Activated CD4-positive, alpha-beta T cell treated with anti-CD3 and anti-CD28 coated beads, Interleukin-2, amount 10 ng/mL, durations not matched to agents 7 days and 5 days (primary cell): ENCODE data around the gene HOOK2. TPM values are rescaled to one million over a fixed set of nuclear protein-coding genes. Genes with fewer than 3 reads are reported as not detected.

Experiments
- CTCF ChIA-PET: fragments of 350-600 bp; sonication (Branson Sonifier 250); formaldehyde crosslinking; loops from one replicate; lab custom pipeline; 2021; ENCODE audit warnings: antibody characterized with exemption; lab: Charles Lee
- POLR2A ChIA-PET: fragments of 350-600 bp; sonication (Branson Sonifier 250); formaldehyde crosslinking; loops from one replicate; lab custom pipeline; 2021; ENCODE audit warnings: antibody characterized with exemption; lab: Charles Lee
- DNase-seq: peaks from one replicate; pipeline ENCODE4 v3.0.0-alpha.2; 2020
- H3K27ac Mint-ChIP-seq: one replicate; pipeline ENCODE4 v1.8.0; 2021; ENCODE audit warnings: mild to moderate bottlenecking, moderate library complexity, mixed read lengths
- H3K27me3 Mint-ChIP-seq: one replicate; pipeline ENCODE4 v1.8.0; 2021; ENCODE audit warnings: mixed read lengths
- H3K36me3 Mint-ChIP-seq: one replicate; pipeline ENCODE4 v1.8.0; 2021; ENCODE audit warnings: low read depth, mixed read lengths
- H3K4me1 Mint-ChIP-seq: one replicate; pipeline ENCODE4 v1.8.0; 2021; ENCODE audit warnings: mixed read lengths
- H3K4me3 Mint-ChIP-seq: one replicate; pipeline ENCODE4 v1.8.0; 2021; ENCODE audit warnings: mild to moderate bottlenecking, moderate library complexity, mixed read lengths
- H3K9me3 Mint-ChIP-seq: one replicate; pipeline ENCODE4 v1.8.0; 2021; ENCODE audit warnings: mixed read lengths
- total RNA-seq, 2 experiments: library from RNA; stranded (reverse); gene quantifications; one replicate each; pipeline ENCODE4 v1.2.3, GENCODE V29; 2021

The HOOK2 gene
- total RNA-seq, 2 experiments from 2014 or later: 13.9 to 14.0 TPM

DNA sequence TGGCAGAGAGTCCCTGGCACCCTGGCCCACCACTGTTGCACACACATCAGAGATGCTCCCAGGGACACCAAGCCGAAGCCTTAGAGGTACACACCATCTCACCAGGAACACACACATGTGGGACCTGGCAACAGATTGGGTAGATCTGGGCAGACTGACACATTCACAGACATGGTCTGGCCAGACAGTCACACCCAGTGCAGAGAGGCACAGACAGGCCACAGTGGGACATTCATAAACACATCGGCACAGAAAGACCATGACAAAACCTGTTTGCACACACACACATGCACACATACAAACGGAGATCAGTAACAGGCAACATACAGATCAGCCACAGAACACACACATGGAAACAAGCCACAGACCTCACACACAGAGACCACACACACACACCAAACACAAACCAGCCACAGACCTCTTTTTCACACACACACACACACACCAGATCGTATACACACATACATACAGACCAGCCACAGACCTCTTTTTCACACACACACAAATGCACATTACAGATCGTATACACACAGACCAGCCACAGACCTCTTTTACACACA, 9.6 kb upstream of the HOOK2 start:
- POLR2A ChIA-PET: no interaction called here
- DNase-seq: peak; percentile 54
- Mint-ChIP-seq H3K27ac (no peak overlapping the region), H3K9me3 (no peaks in the 10 kb centered on the region), H3K36me3 (no peaks in the 10 kb centered on the region), H3K27me3 (no peaks in the 10 kb centered on the region), H3K4me1 (peaks cover 39% of the 10 kb centered on the region), H3K4me3 (no peak overlapping the region)
- CTCF ChIA-PET: interaction anchor here (0.8 kb wide), 1 partner anchor 63 kb away, joined by 3 read pairs; no protein-coding TSS in a partner anchor

DNA sequence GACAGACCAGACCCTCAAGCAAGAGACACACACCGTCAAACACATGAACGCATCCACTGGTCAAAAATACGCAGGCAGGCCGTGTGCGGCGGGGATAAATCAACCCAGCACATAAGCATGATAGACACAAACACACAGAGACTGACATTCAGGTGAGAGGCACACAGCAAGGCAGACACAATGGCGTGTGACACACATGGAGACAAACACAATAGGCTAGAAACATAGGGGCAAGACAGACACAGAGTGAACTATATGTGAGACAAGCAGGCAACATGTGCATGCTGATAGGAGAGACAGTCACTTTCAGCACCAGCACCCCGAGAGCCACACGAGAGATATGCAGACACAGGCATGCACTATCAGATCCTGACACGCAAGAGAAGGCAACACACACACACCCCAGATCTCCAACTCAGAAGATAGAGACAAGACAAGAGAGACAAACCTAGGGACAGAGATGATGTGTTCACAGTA, 9.1 kb upstream of the HOOK2 start:
- CTCF ChIA-PET: no interaction called here
- H3K9me3 Mint-ChIP-seq: no peaks in the 10 kb centered on the region
- H3K27me3 Mint-ChIP-seq: no peaks in the 10 kb centered on the region
- H3K4me1 Mint-ChIP-seq: peaks cover 44% of the 10 kb centered on the region
- DNase-seq: peak; percentile 41
- H3K27ac Mint-ChIP-seq: no peak overlapping the region
- no peaks in the 10 kb centered on the region for H3K36me3 Mint-ChIP-seq
- no peak overlapping the region for H3K4me3 Mint-ChIP-seq
- POLR2A ChIA-PET: no interaction called here

DNA sequence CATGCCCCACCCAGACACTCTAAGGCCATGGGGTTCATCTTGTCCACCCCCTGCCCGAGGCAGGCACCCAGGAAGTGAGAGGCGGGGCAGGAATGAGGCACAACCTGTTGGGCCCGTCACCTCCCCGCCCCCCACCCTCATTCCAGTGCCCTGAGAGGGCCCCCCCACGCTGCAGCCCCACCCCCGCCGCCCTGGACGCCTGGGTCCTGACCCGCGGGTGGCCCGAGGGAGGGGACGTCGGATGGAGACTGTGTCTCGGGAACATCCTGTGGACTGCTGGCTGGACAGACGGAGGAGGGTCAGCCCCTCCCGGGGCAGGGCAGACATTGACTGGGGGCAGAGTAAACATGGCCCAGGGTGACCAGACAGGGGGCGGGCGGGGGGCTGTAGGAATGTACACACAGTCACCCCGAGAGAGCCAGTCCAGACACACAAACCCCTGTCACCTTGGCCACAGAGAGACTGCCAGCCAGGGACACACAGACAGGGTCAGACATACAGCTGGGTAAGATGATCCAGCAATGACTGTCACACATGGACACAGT, 8.6 kb upstream of the HOOK2 start:
- POLR2A ChIA-PET: interaction anchor here (2.0 kb wide), 1 partner anchor 8 kb away, joined by 14 read pairs; the partner anchor contains the start of gene JUNB
- Mint-ChIP-seq H3K4me3 (peak overlapping the region; percentile 93), H3K4me1 (peaks cover 44% of the 10 kb centered on the region), H3K36me3 (no peaks in the 10 kb centered on the region), H3K9me3 (no peaks in the 10 kb centered on the region), H3K27me3 (no peaks in the 10 kb centered on the region), H3K27ac (no peak overlapping the region)
- DNase-seq: no peak
- CTCF ChIA-PET: interaction anchor here (4.4 kb wide), 1 partner anchor 10 kb away, joined by 65 read pairs; the partner anchor contains the start of gene JUNB

DNA sequence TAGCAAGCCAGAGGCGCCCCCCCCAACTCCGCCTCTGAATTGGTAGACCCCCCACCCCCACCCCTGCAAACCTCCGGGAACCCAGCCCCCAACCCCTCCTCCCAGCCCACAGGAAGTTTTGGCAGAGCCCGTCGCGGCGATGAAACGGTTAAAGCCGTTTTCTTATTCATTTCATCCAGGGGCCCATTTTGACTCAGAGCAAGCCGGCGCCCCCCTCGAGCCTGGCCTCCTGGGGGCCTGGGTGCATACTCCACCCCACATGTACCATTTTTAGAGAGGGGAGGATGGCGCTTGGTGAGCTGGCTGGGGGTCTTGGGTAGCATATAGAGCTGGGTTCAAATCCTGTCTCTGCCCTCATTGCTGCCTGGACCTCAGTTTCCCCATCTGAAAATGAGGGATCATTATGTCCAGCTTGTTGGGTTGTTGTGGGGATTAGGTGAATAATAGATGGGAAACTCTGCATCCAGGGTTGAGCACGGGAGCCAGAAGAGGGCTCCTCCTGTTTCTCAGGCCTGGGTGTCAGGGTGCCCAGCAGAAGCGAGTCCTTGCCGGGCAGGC, 8.0 kb upstream of the HOOK2 start:
- H3K4me1 Mint-ChIP-seq: peaks cover 45% of the 10 kb centered on the region
- H3K4me3 Mint-ChIP-seq: peak overlapping the region; percentile 93
- H3K9me3 Mint-ChIP-seq: no peaks in the 10 kb centered on the region
- no peaks in the 10 kb centered on the region for H3K27me3 Mint-ChIP-seq
- POLR2A ChIA-PET: interaction anchor here (2.0 kb wide), 1 partner anchor 9 kb away, joined by 14 read pairs; the partner anchor contains the start of gene JUNB
- DNase-seq: peak; percentile 49
- CTCF ChIA-PET: interaction anchor here (0.9 to 4.4 kb wide), 6 partner anchors 11 to 87 kb away, joined by 3 to 65 read pairs (median 5); partner anchors contain the start of genes FBXW9 and JUNB
- no peaks in the 10 kb centered on the region for H3K36me3 Mint-ChIP-seq
- H3K27ac Mint-ChIP-seq: no peak overlapping the region

DNA sequence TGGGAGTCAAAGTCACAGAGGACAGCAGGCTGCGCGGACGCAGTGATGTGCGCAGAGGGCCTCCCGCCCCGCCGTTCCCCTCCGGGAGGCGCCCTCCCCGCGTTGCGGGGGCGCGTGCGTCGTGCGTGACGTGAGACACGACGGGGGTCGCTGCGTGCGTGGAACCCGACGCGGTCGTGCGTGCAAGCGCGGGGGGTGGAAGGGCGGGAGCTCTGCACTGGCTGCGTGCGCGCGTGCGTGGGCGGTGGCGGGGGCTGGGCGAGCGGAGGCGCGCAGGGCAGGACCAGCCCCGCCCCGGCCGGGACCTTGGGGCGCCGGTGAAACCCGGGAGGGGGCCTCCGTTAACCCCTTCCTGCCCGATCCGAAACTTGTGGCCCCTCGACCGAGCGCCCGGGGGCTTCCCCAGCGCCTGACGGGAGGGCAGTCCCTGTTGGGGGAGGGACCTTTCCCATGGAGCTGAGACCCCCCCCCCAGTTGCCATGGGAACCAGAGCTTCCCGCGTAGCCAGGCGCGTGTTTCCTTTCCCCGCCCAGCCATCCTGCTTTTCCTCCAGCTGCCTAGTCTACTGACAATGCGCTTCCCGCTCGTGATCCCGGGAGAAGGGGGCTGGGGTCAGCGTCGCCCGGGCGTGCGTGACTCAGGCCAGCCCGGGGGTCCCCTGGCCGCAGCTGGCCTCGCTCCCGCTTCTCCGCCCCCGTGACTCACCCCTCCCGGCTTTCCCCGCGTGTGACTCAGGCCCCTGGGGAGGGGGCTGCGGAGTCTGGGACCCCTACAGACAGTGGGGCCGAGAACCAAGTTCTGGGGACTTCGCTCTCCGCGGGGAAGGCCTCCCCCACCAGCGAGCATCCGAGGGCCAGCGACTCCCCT, 7.3 kb upstream of the HOOK2 start:
- Mint-ChIP-seq H3K36me3 (no peaks in the 10 kb centered on the region), H3K9me3 (no peaks in the 10 kb centered on the region), H3K27ac (peak overlapping the region; percentile 99), H3K4me3 (peak overlapping the region; percentile 93), H3K27me3 (no peaks in the 10 kb centered on the region), H3K4me1 (peaks cover 45% of the 10 kb centered on the region)
- CTCF ChIA-PET: interaction anchor here (0.6 to 4.4 kb wide), 8 partner anchors 12 to 86 kb away, joined by 3 to 65 read pairs (median 4); partner anchors contain the start of genes FBXW9 and JUNB
- POLR2A ChIA-PET: interaction anchor here (2.0 kb wide), 1 partner anchor 10 kb away, joined by 14 read pairs; the partner anchor contains the start of gene JUNB
- peak; percentile 87 for DNase-seq

GRCh38 chr19:12782174-12782423, 6.7 kb upstream of the HOOK2 start:
- H3K9me3 Mint-ChIP-seq: no peaks in the 10 kb centered on the region
- H3K4me3 Mint-ChIP-seq: peak overlapping the region; percentile 93
- peaks cover 49% of the 10 kb centered on the region for H3K4me1 Mint-ChIP-seq
- DNase-seq: no peak
- ChIA-PET POLR2A (interaction anchor here (2.0 kb wide), 1 partner anchor 10 kb away, joined by 14 read pairs; the partner anchor contains the start of gene JUNB), CTCF (interaction anchor here (0.6 to 4.4 kb wide), 6 partner anchors 12 to 83 kb away, joined by 3 to 65 read pairs (median 4); partner anchors contain the start of gene JUNB)
- no peaks in the 10 kb centered on the region for H3K27me3 Mint-ChIP-seq
- H3K36me3 Mint-ChIP-seq: no peaks in the 10 kb centered on the region
- peak overlapping the region; percentile 99 for H3K27ac Mint-ChIP-seq

GRCh38 chr19:12779162-12779993, 4.0 kb upstream of the HOOK2 start:
- DNase-seq: no peak
- Mint-ChIP-seq H3K9me3 (no peaks in the 10 kb centered on the region), H3K27me3 (no peaks in the 10 kb centered on the region), H3K27ac (peak overlapping the region; percentile 77), H3K4me3 (peak overlapping the region; percentile 38), H3K36me3 (no peaks in the 10 kb centered on the region), H3K4me1 (peaks cover 51% of the 10 kb centered on the region)
- ChIA-PET CTCF (interaction anchor here (0.6 to 4.8 kb wide), 8 partner anchors 7 to 138 kb away, joined by 4 to 68 read pairs (median 28); partner anchors contain the start of gene JUNB), POLR2A (interaction anchor here (3.6 kb wide), 1 partner anchor 13 kb away, joined by 50 read pairs; the partner anchor contains the start of gene JUNB)

DNA sequence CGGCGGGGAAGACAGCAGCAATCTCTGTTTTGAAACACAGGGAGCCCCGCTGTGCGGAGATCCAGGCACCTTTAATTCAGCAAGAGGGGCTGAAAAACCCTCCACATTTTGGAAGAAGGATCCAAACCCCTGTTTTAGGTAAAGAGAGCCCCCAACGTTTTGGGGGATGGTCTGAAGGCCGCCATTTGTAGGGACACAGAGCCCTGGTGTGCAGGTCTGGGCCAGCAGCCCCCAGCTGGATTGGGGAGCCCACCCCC, 3.5 kb upstream of the HOOK2 start:
- no peak for DNase-seq
- Mint-ChIP-seq H3K4me1 (peaks cover 51% of the 10 kb centered on the region), H3K36me3 (no peaks in the 10 kb centered on the region), H3K4me3 (peak overlapping the region; percentile 79), H3K27ac (peak overlapping the region; percentile 89), H3K27me3 (no peaks in the 10 kb centered on the region), H3K9me3 (no peaks in the 10 kb centered on the region)
- POLR2A ChIA-PET: interaction anchor here (3.6 kb wide), 1 partner anchor 13 kb away, joined by 50 read pairs; the partner anchor contains the start of gene JUNB
- CTCF ChIA-PET: interaction anchor here (0.6 to 4.8 kb wide), 14 partner anchors 8 to 139 kb away, joined by 3 to 68 read pairs (median 6); partner anchors contain the start of genes JUNB, PRDX2 and THSD8

DNA sequence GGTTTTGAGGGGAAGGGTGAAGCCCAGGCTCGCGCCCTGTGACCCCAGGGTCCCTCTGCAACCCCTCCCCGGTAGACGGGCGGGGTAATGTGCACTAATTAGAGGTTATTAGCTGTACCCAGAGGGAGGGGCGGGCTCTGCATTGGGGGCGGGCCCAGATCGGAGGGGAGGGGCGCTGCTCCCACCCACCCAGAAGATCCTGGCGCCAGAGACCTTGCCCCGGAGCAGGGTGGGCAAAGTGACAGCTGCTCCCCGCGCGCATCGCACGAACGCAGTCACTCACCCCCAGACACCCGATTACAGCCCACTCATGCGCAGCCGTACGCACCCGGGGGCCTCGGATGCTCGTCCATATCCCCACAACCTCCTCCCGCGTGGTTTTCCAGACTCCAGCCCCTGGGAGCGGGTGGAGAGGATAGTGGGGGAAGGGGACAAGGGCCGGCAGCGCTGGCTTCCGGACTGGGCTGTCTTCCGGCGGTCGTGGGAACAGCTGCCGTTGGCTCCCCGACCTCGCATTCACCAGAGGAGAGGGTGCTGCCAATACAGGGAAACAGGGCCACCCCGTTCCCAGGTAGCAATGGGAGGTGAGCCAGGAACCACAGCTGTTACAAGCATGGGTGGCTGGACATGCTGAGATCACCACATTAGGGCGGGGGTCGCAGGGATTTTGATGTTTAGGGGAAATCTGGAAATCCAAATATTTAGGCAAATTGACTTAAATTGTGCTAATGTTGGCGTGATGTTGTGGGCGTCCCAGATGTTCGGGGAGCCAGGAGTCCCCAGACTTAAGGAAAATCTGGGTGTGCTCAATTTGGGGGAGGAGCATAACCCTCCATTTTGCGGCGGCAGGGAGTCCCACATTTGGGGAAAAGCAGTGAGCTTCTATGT, 2.9 kb upstream of the HOOK2 start:
- POLR2A ChIA-PET: interaction anchor here (1.1 to 3.6 kb wide), 2 partner anchors 11 to 14 kb away, joined by 3 to 50 read pairs; partner anchors contain the start of gene JUNB
- CTCF ChIA-PET: interaction anchor here (0.6 to 4.8 kb wide), 18 partner anchors 8 to 139 kb away, joined by 3 to 68 read pairs (median 5); partner anchors contain the start of genes JUNB, PRDX2, RNASEH2A and THSD8

DNA sequence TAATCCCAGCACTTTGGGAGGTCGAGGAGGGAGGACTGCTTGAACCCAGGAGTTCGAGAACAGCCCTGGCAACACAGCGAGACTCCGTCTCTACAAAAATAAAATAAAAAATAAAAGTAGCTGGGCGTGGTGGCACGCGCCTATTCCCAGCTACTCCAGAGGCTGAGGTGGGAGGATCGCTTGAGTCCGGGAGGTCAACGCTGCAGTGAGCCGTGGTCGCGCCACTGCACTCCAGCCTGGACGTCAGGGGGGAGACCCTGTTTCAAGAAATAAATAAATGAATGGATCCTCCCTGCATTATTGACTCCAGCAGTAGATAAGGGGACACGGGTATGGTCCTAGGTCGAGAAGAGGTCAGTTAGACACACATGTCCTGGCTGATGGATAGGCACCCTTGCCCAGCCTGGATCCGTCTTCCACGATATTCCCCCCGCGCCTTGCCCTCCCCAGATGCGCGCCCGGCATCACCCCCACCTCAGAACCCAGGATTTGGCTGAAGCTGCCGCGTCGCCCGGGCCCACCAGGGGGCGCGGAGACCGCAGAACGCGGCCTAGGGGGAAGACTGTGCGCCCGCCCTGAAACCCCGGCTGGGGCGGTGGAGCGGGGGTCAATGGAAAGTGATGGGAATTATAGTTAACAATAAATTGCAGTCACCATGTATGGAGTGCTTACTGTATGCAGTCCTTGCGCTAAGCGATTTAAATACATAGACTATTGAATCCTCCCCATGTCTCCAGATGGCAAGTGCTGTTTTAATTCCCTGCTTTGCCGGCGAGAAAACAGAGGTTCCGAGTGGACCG, 2.1 kb upstream of the HOOK2 start:
- Mint-ChIP-seq H3K9me3 (no peaks in the 10 kb centered on the region), H3K4me3 (peak overlapping the region; percentile 79), H3K27ac (peak overlapping the region; percentile 89), H3K36me3 (no peaks in the 10 kb centered on the region), H3K27me3 (no peaks in the 10 kb centered on the region), H3K4me1 (peaks cover 50% of the 10 kb centered on the region)
- DNase-seq: peak; percentile 77
- CTCF ChIA-PET: interaction anchor here (1.0 to 4.8 kb wide), 16 partner anchors 9 to 70 kb away, joined by 3 to 68 read pairs (median 6); partner anchors contain the start of genes JUNB and RNASEH2A
- POLR2A ChIA-PET: interaction anchor here (1.1 to 3.6 kb wide), 2 partner anchors 12 to 15 kb away, joined by 3 to 50 read pairs; partner anchors contain the start of gene JUNB

More for the DNA sequence above, 2.9 kb upstream of the HOOK2 start:
- Mint-ChIP-seq H3K4me3 (peak overlapping the region; percentile 79), H3K27ac (peak overlapping the region; percentile 89), H3K36me3 (no peaks in the 10 kb centered on the region), H3K27me3 (no peaks in the 10 kb centered on the region), H3K4me1 (peaks cover 52% of the 10 kb centered on the region), H3K9me3 (no peaks in the 10 kb centered on the region)
- DNase-seq: peak; percentile 44
